ENCODE measurements around the gene MDM1.

GRCh38 chr12:68370667-68371066 lies 38.5 kb upstream of the MDM1 start:
- TF ChIP-seq CTCF (tag by site-specific recombination; IDR thresholded peaks at IDR 0.05), result no peak
- no peak for TF ChIP-seq ZNF274 (IDR thresholded peaks at IDR 0.05; ENCODE audit: low read length)
- no peak for TF ChIP-seq ZNF274 (tag by site-specific recombination; IDR thresholded peaks at IDR 0.05; ENCODE audit: borderline replicate concordance)
- no peak for TF ChIP-seq REST (tag by site-specific recombination; IDR thresholded peaks at IDR 0.05)
- TF ChIP-seq ZNF792 (tag by site-specific recombination; IDR thresholded peaks at IDR 0.05), result no peak
- TF ChIP-seq ZBTB10 (tag by site-specific recombination; IDR thresholded peaks at IDR 0.05), result no peak
- no peak for TF ChIP-seq ZNF423 (tag by site-specific recombination; IDR thresholded peaks at IDR 0.05)
- TF ChIP-seq ZNF473 (tag by site-specific recombination; IDR thresholded peaks at IDR 0.05), result no peak
- TF ChIP-seq ZNF747 (tag by site-specific recombination; IDR thresholded peaks at IDR 0.05), result no peak
- no peak for TF ChIP-seq ZNF391 (tag by site-specific recombination; IDR thresholded peaks at IDR 0.05; ENCODE audit: borderline replicate concordance, low read depth)
- TF ChIP-seq ZNF513 (tag by site-specific recombination; IDR thresholded peaks at IDR 0.05), result no peak
- no peak for TF ChIP-seq ZNF692 (tag by site-specific recombination; IDR thresholded peaks at IDR 0.05)
- TF ChIP-seq ZNF138 (tag by site-specific recombination; IDR thresholded peaks at IDR 0.05; ENCODE audit: borderline replicate concordance), result no peak
- no peak for TF ChIP-seq ZNF23 (tag by site-specific recombination; IDR thresholded peaks at IDR 0.05; ENCODE audit: borderline replicate concordance)
- no peak for TF ChIP-seq ZNF629 (tag by site-specific recombination; IDR thresholded peaks at IDR 0.05)

Data from HEK293 (cell line).